HepG2 (cell line): ENCODE results near the gene ABCA3. TPM values are rescaled to one million over a fixed set of nuclear protein-coding genes. Genes with fewer than 3 reads are reported as not detected.

Experiments
- AGO1 ChIP-seq: fragments of 200-400 bp; formaldehyde crosslinking; IDR thresholded peaks from 2 replicates; pipeline ENCODE4 v1.6.1; 2017; ENCODE audit warnings: mild to moderate bottlenecking, low read depth, low read length, moderate library complexity; ENCODE audit not compliant: poor library complexity, severe bottlenecking
- ATF5 ChIP-seq: sonication (generic); formaldehyde crosslinking; IDR thresholded peaks from 2 replicates; pipeline ENCODE4 v1.4.0; 2020; ENCODE audit warnings: mild to moderate bottlenecking, low read depth, missing genetic modification reagents
- DZIP1 ChIP-seq: sonication (generic); formaldehyde crosslinking; IDR thresholded peaks from 2 replicates; pipeline ENCODE4 v1.5.0; 2020; ENCODE audit warnings: mild to moderate bottlenecking, missing genetic modification reagents
- KDM2A ChIP-seq: sonication (generic); formaldehyde crosslinking; IDR thresholded peaks from 2 replicates; pipeline ENCODE4 v1.4.0; 2020; ENCODE audit warnings: low read depth, missing genetic modification reagents, borderline replicate concordance
- MED13 ChIP-seq: sonication (generic); formaldehyde crosslinking; IDR thresholded peaks from 2 replicates; pipeline ENCODE4 v1.5.0; 2020; ENCODE audit warnings: missing genetic modification reagents
- PATZ1 ChIP-seq: sonication (generic); formaldehyde crosslinking; IDR thresholded peaks from 2 replicates; pipeline ENCODE4 v1.4.0; 2020; ENCODE audit warnings: missing genetic modification reagents
- RBFOX2 ChIP-seq: fragments of 200-400 bp; formaldehyde crosslinking; IDR thresholded peaks from 2 replicates; pipeline ENCODE4 v1.6.1; 2017; ENCODE audit warnings: low read depth, mild to moderate bottlenecking, low read length
- RELA ChIP-seq: sonication (generic); formaldehyde crosslinking; IDR thresholded peaks from 2 replicates; pipeline ENCODE4 v1.4.0; 2020; ENCODE audit warnings: missing genetic modification reagents
- THAP7 ChIP-seq: sonication (generic); formaldehyde crosslinking; IDR thresholded peaks from 2 replicates; pipeline ENCODE4 v1.8.1; 2023; ENCODE audit warnings: mild to moderate bottlenecking, missing genetic modification reagents
- ZBTB44 ChIP-seq: sonication (generic); formaldehyde crosslinking; IDR thresholded peaks from 2 replicates; pipeline ENCODE4 v1.4.0; 2020; ENCODE audit warnings: missing genetic modification reagents
- ZEB1 ChIP-seq: IDR thresholded peaks from 2 replicates; pipeline ENCODE4 v1.6.1; 2012; ENCODE audit warnings: mild to moderate bottlenecking, low read depth, inconsistent platforms; ENCODE audit not compliant: insufficient replicate concordance
- ZNF574 ChIP-seq: sonication (generic); formaldehyde crosslinking; IDR thresholded peaks from 2 replicates; pipeline ENCODE4 v1.4.0; 2020; ENCODE audit warnings: missing genetic modification reagents
- ZNF629 ChIP-seq: sonication (generic); formaldehyde crosslinking; conservative IDR thresholded peaks from 2 replicates; pipeline ENCODE4 v1.5.0; 2020; ENCODE audit warnings: missing genetic modification reagents
- polyA plus RNA-seq, 8 experiments: library from polyadenylated mRNA; depleted of rRNA in 3 of 8; stranded (reverse) in 7 of 8; unstranded in 1 of 8; fragments of >200 nt; fragmentation: Illumina TruSeq in 4 of 8; extraction: Trizol in 4 of 8; gene quantifications; 2 replicates each; pipeline versions ENCODE4 v1.2.1 to v1.2.3, GENCODE V29; 2011 to 2016; ENCODE audit warnings: low read depth in 4 of 8, missing spikeins in 1 of 8, mixed read lengths in 1 of 8; ENCODE audit not compliant: insufficient read depth in 1 of 8
- total RNA-seq, 5 experiments: library from RNA; depleted of rRNA; stranded (reverse); fragments of >200 nt; fragmentation: Illumina TruSeq; extraction: Trizol; gene quantifications; 2 replicates each; pipeline ENCODE4 v1.2.3, GENCODE V29; 2016; ENCODE audit warnings: low read depth in 1 of 5

Gene ABCA3
- total and polyA plus RNA-seq, 2 of the 13 experiments (the other 11 are each of a cell fraction or from before 2014, with no cell fraction given) = 0.60 to 1.5 TPM

- TF ChIP-seq ZNF574 (0 out of 2 replicates have a peak, but pooled peaks have one; percentile 25), KDM2A (CRISPR knock-in tag) (peak; percentile 27; the same call in 1 of the 2 replicates), THAP7 (CRISPR knock-in tag) (no peak), RBFOX2 (0 out of 2 replicates have a peak, but pooled peaks have one; percentile 20), RELA (CRISPR knock-in tag) (no peak), ZBTB44 (CRISPR knock-in tag) (no peak), ZNF629 (no peak), AGO1 (peak; percentile 83), ZEB1 (no peak), MED13 (CRISPR knock-in tag) (no peak), DZIP1 (0 out of 2 replicates have a peak, but pooled peaks have one; percentile 33), PATZ1 (peak; percentile 32), ATF5 (CRISPR knock-in tag) (no peak)
These were observed 104.0 kb downstream of the ABCA3 start, which contains the start of gene DNASE1L2 (continued) for GRCh38 chr16:2236337-2237101.
